Ovary (tissue), 9 donors: Measurements from ENCODE around the gene CPA1. TPM values are rescaled to one million over a fixed set of nuclear protein-coding genes. Genes with fewer than 3 reads are reported as not detected.

ENCODE experiments used
- DNase-seq, 5 donors: peaks; one replicate each; pipeline ENCODE4 v3.0.0-alpha.2; 2019 to 2020
- H3K27ac ChIP-seq, 2 donors: fragments of 200-600 bp; one replicate each; pipeline versions ENCODE4 v1.5.1 to v1.8.0; 2019 to 2022
- H3K27me3 ChIP-seq: fragments of 200-600 bp; one replicate; pipeline ENCODE4 v1.8.0; 2022
- H3K36me3 ChIP-seq: fragments of 200-600 bp; sonication (generic); one replicate; pipeline ENCODE4 v1.5.1; 2019
- H3K4me1 ChIP-seq: one replicate; pipeline ENCODE4 v1.8.1; 2013; ENCODE audit warnings: mild to moderate bottlenecking, moderate library complexity; ENCODE audit not compliant: insufficient read depth
- H3K4me3 ChIP-seq: fragments of 200-600 bp; sonication (generic); one replicate; pipeline ENCODE4 v1.5.1; 2017
- H3K9me3 ChIP-seq, 2 donors: fragments of 200-600 bp in 1 of 2; sonication (generic) in 1 of 2; one replicate each; pipeline versions ENCODE4 v1.5.1 to v1.8.1; 2013 to 2019; ENCODE audit warnings: mild to moderate bottlenecking in 1 of 2, moderate library complexity in 1 of 2
- EP300 ChIP-seq: sonication (generic); formaldehyde crosslinking; IDR thresholded peaks from one replicate; pipeline ENCODE4 v1.6.1; 2017; ENCODE audit warnings: antibody characterized with exemption
- POLR2A ChIP-seq: fragments of 450-650 bp; IDR thresholded peaks from one replicate; pipeline ENCODE4 v1.6.1; 2017; ENCODE audit warnings: antibody characterized with exemption, mild to moderate bottlenecking, moderate library complexity
- WGBS, 3 donors: extraction: QIAGEN DNeasy Blood & Tissue Kit in 1 of 3; methylation state at CpG; one replicate each; pipeline versions ENCODE4 v1.1.5 to v1.1.7; 2013 to 2017; 5-methylcytosine and 5-hydroxymethylcytosine counted together
- intact Hi-C, 4 donors: fragments of 100-400 bp; cut with DNase I; formaldehyde crosslinking; loops; one replicate each; pipeline versions ENCODE4 v1.11.0 to v1.15.1; 2022 to 2023
- polyA plus RNA-seq, 2 donors: library from polyadenylated mRNA; stranded (reverse); fragments of 200-250 nt in 1 of 2; fragments of 350-450 nt in 1 of 2; fragmentation: Illumina TruSeq in 1 of 2; extraction: RNeasy Lipid Tissue Mini Kit (QIAGEN cat#74804) in 1 of 2; gene quantifications; one replicate each; pipeline ENCODE4 v1.2.3, GENCODE V29; 2013 to 2014
- total RNA-seq, 7 donors: library from RNA; depleted of rRNA in 2 of 7; stranded (reverse); fragments of >200 nt in 2 of 7; fragmentation: NEBNext Ultra II Directional in 3 of 7; extraction: Animal tissue kit (Norgen Biotek cat#: 25700) in 3 of 7; gene quantifications; one replicate each; pipeline versions ENCODE4 v1.1.0 to v1.2.4, GENCODE V29; 2016 to 2023
- TF ChIP-seq, protein P1 (sequence below), 3 donors: fragments of 450-650 bp in 2 of 3; fragments of 200-600 bp in 1 of 3; IDR thresholded peaks; one replicate each; pipeline versions ENCODE4 v1.5.1 to v1.8.0; 2016 to 2022; ENCODE audit warnings: antibody characterized with exemption in 3 of 3, mild to moderate bottlenecking in 1 of 3
- donor health status: DM: no; HTN: no; CAD: no; lungs with moderate emphysema.
- donor health status: DM: no; HTN: no; CAD: no.
- donor health status: Bipolar disorder and iron deficiency.
- donor health status: DM: yes; HTN: yes; CAD: no.
- donor health status: DM: no; HTN: no; CAD: no.
- donor health status: DM: yes; HTN: yes; CAD: no.

CPA1 gene
- total and polyA plus RNA-seq, 9 donors = 0.31 to 32.4 (median 1.9) TPM; not detected in 2

GRCh38 chr7:130418306-130418705 is 38.0 kb downstream of the CPA1 start:
- H3K27me3 ChIP-seq = no peaks in the 10 kb centered on the region
- no peak for DNase-seq
- H3K9me3 ChIP-seq = no peaks in the 10 kb centered on the region
- peaks cover 2% of the 10 kb centered on the region for H3K4me1 ChIP-seq
- 96 to 98% (median 98%) methylated on average over 7 of the region's 7 CpGs for WGBS, 3 donors
- H3K27ac ChIP-seq = no peak overlapping the region
- H3K36me3 ChIP-seq = no peaks in the 10 kb centered on the region
- intact Hi-C loops = no loop called here
- H3K4me3 ChIP-seq = no peak overlapping the region
- TF ChIP-seq EP300 = no peak
- TF ChIP-seq POLR2A = no peak
- TF ChIP-seq, protein P1, sequence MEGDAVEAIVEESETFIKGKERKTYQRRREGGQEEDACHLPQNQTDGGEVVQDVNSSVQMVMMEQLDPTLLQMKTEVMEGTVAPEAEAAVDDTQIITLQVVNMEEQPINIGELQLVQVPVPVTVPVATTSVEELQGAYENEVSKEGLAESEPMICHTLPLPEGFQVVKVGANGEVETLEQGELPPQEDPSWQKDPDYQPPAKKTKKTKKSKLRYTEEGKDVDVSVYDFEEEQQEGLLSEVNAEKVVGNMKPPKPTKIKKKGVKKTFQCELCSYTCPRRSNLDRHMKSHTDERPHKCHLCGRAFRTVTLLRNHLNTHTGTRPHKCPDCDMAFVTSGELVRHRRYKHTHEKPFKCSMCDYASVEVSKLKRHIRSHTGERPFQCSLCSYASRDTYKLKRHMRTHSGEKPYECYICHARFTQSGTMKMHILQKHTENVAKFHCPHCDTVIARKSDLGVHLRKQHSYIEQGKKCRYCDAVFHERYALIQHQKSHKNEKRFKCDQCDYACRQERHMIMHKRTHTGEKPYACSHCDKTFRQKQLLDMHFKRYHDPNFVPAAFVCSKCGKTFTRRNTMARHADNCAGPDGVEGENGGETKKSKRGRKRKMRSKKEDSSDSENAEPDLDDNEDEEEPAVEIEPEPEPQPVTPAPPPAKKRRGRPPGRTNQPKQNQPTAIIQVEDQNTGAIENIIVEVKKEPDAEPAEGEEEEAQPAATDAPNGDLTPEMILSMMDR (IDR thresholded peaks at IDR 0.05) = no peak

- intact Hi-C loops = no loop called here
- no peaks in the 10 kb centered on the region for H3K27me3 ChIP-seq
- whole genome bisulfite sequencing, 3 donors = 95 to 99% (median 97%) methylated on average over 5 of the region's 5 CpGs
- H3K36me3 ChIP-seq = no peaks in the 10 kb centered on the region
- DNase-seq = no peak
- H3K9me3 ChIP-seq = no peaks in the 10 kb centered on the region
- peaks cover 2% of the 10 kb centered on the region for H3K4me1 ChIP-seq
- H3K27ac ChIP-seq = no peak overlapping the region
- no peak overlapping the region for H3K4me3 ChIP-seq
- TF ChIP-seq, protein P1 (IDR thresholded peaks at IDR 0.05) = no peak
- TF ChIP-seq POLR2A = no peak
- no peak for TF ChIP-seq EP300
Measured at GRCh38 chr7:130419658-130420057, 39.4 kb downstream of the CPA1 start.

DNA sequence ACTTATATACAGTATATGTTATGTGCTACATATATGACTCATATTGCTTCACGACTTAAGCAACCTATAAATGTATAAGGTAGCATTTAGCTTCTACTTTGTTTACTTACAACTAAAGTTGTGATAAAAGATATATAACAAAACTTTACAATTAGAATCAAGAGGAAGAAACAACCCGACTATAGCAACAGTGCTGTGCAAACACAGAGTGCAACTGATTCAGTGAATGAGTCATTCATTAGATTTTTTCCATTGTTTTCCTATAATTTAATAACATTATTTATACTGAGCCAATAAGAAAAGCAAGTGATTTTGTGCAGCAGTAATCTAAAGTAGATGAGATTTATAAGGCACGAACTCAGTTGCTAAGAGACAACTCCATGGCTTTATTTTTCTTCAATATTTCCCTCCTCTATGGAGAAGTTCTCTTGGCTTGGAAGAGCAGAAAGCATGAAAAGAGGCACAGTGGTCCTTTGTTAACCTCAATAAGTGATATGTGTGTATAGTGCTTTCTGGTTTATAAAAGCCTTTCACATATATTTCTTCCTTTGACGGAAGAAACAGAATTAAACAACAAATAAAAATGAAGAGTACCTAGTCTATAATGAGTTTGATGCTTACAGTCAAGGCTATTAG is 40.8 kb downstream of the CPA1 start:
- Histone ChIP-seq H3K9me3 (no peaks in the 10 kb centered on the region), H3K27ac (no peak overlapping the region), H3K27me3 (no peaks in the 10 kb centered on the region), H3K4me1 (peaks cover 2% of the 10 kb centered on the region), H3K4me3 (no peak overlapping the region), H3K36me3 (no peaks in the 10 kb centered on the region)
- intact Hi-C loops = no loop called here
- WGBS, 3 donors = 71 to 89% (median 73%) methylated on average over 4 of the region's 4 CpGs
- no peak for TF ChIP-seq POLR2A
- no peak for TF ChIP-seq EP300
- TF ChIP-seq, protein P1 (IDR thresholded peaks at IDR 0.05) = no peak
- DNase-seq = no peak

- Histone ChIP-seq H3K9me3 (no peaks in the 10 kb centered on the region), H3K27me3 (no peaks in the 10 kb centered on the region), H3K4me1 (peaks cover 2% of the 10 kb centered on the region), H3K27ac (no peak overlapping the region), H3K4me3 (no peak overlapping the region), H3K36me3 (no peaks in the 10 kb centered on the region)
- DNase-seq = no peak
- TF ChIP-seq, protein P1 (IDR thresholded peaks at IDR 0.05) = no peak
- TF ChIP-seq EP300 = no peak
- no peak for TF ChIP-seq POLR2A
- intact Hi-C loops = no loop called here
- WGBS, 3 donors = 51 to 76% (median 62%) methylated on average over 2 of the region's 2 CpGs
Measured at GRCh38 chr7:130421684-130422083, 41.4 kb downstream of the CPA1 start.
